GM18505 (cell line): ENCODE measurements around the gene LCE1F.

Experiments used
- ATAC-seq: cut with Tn5 transposase; IDR thresholded peaks from one replicate; pipeline ENCODE4 v1.9.1; 2021; ENCODE audit not compliant: unreplicated experiment
- POLR2A ChIP-seq: IDR thresholded peaks from 4 replicates; pipeline ENCODE4 v1.6.1; 2011; ENCODE audit warnings: borderline replicate concordance; ENCODE audit not compliant: insufficient read depth, insufficient read length; ENCODE audit errors: extremely low read depth

LCE1F gene

GRCh38 chr1:152757747-152758146, 17.2 kb upstream of the LCE1F start, which contains the start of gene KPRP:
Gene KPRP, plus strand, starts transcription at chr1:152758025. Its CDS starts 1,564 bp downstream, at chr1:152759589.
- TF ChIP-seq POLR2A: no peak

GRCh38 chr1:152758636-152759035, 16.3 kb upstream of the LCE1F start:
- no peak for TF ChIP-seq POLR2A
- no peak for ATAC-seq

More at GRCh38 chr1:152757747-152758146, 17.2 kb upstream of the LCE1F start, which contains the start of gene KPRP:
- no peak for ATAC-seq

- no peak for ATAC-seq
- TF ChIP-seq POLR2A: no peak
Observed at GRCh38 chr1:152759453-152760173, 15.3 kb upstream of the LCE1F start.

- TF ChIP-seq POLR2A: no peak
- no peak for ATAC-seq
Observed at GRCh38 chr1:152760551-152761190, 14.3 kb upstream of the LCE1F start.

GRCh38 chr1:152761609-152762213, 13.2 kb upstream of the LCE1F start:
- ATAC-seq: no peak
- no peak for TF ChIP-seq POLR2A

GRCh38 chr1:152768847-152769533, 6.0 kb upstream of the LCE1F start:
- no peak for TF ChIP-seq POLR2A
- ATAC-seq: no peak

- TF ChIP-seq POLR2A: no peak
- no peak for ATAC-seq
Observed at GRCh38 chr1:152770411-152770810, 4.5 kb upstream of the LCE1F start.

- ATAC-seq: no peak
- no peak for TF ChIP-seq POLR2A
Observed at GRCh38 chr1:152776361-152776760, 1.4 kb downstream of the LCE1F start.

- no peak for TF ChIP-seq POLR2A
- no peak for ATAC-seq
Observed at GRCh38 chr1:152777510-152778137, 2.7 kb downstream of the LCE1F start.

- no peak for ATAC-seq
- no peak for TF ChIP-seq POLR2A
Observed at GRCh38 chr1:152783095-152783494, 8.2 kb downstream of the LCE1F start.

- ATAC-seq: no peak
- TF ChIP-seq POLR2A: no peak
Observed at GRCh38 chr1:152786077-152786476, 11.1 kb downstream of the LCE1F start, which contains the start of gene LCE1E. Gene LCE1E, plus strand, starts transcription at chr1:152786257. Its CDS starts 1,043 bp downstream, at chr1:152787300.

- no peak for ATAC-seq
- TF ChIP-seq POLR2A: no peak
Observed at GRCh38 chr1:152795686-152796085, 20.7 kb downstream of the LCE1F start.

GRCh38 chr1:152796421-152796820, 21.5 kb downstream of the LCE1F start, which contains the start of gene LCE1D:
Gene LCE1D, plus strand, starts transcription at chr1:152796721. Its CDS starts 1,074 bp downstream, at chr1:152797795.
- ATAC-seq: no peak
- no peak for TF ChIP-seq POLR2A
